IMR-90 (cell line): Measurements from ENCODE around the gene GTF2H1. TPM values are rescaled to one million over a fixed set of nuclear protein-coding genes. Genes with fewer than 3 reads are reported as not detected.

Source experiments
- ATAC-seq: fragments of 200-7000 bp; cut with Tn5 transposase; 2 replicates; pipeline ENCODE4 v1.9.1; 2020; ENCODE audit warnings: low read depth, mild to moderate bottlenecking, moderate library complexity
- BruUV-seq: library from RNA; stranded (reverse); fragments of 400-500 nt; replicated peaks from 2 replicates; lab custom pipeline; 2021; lab: Mats Ljungman, UMichigan
- CTCF ChIA-PET: fragments of 300-600 bp; formaldehyde crosslinking; extraction: SDS; loops from one replicate; lab custom pipeline; 2021; ENCODE audit warnings: antibody characterized with exemption; lab: Yijun Ruan, JAX
- POLR2A ChIA-PET: fragments of 300-600 bp; sonication (Branson Sonifier 250); formaldehyde crosslinking; loops from one replicate; lab custom pipeline; 2022; ENCODE audit warnings: antibody characterized with exemption; ENCODE audit not compliant: unreplicated experiment; lab: Charles Lee
- DNase-seq: peaks from one replicate; pipeline ENCODE4 v3.0.0; 2013
- H2AFZ ChIP-seq: replicated peaks from 2 replicates; pipeline ENCODE3; 2013; ENCODE audit warnings: low read length, mild to moderate bottlenecking; ENCODE audit not compliant: poor library complexity
- H2AK5ac ChIP-seq: 2 replicates; pipeline ENCODE4 v1.6.1; 2013; ENCODE audit warnings: low read depth, low read length, inconsistent platforms
- H2AK9ac ChIP-seq: replicated peaks from 2 replicates; pipeline ENCODE3; 2013; ENCODE audit warnings: mild to moderate bottlenecking, low read depth, low read length, moderate library complexity; ENCODE audit not compliant: poor library complexity
- H2BK120ac ChIP-seq: 2 replicates; pipeline ENCODE4 v1.6.1; 2013; ENCODE audit warnings: low read depth, low read length, inconsistent platforms
- H2BK15ac ChIP-seq: 3 replicates; pipeline ENCODE4 v1.6.1; 2013; ENCODE audit warnings: low read depth, low read length, inconsistent platforms
- H2BK20ac ChIP-seq: 2 replicates; pipeline ENCODE4 v1.6.1; 2013; ENCODE audit warnings: low read depth, mild to moderate bottlenecking, inconsistent platforms, low read length, moderate library complexity
- H2BK5ac ChIP-seq: 2 replicates; pipeline ENCODE4 v1.6.1; 2013; ENCODE audit warnings: mild to moderate bottlenecking, low read depth, low read length, inconsistent platforms; ENCODE audit not compliant: poor library complexity, severe bottlenecking
- H3K14ac ChIP-seq: replicated peaks from 2 replicates; pipeline ENCODE4 v1.6.1; 2013; ENCODE audit warnings: low read depth, low read length, inconsistent platforms
- H3K18ac ChIP-seq: 2 replicates; pipeline ENCODE4 v1.6.1; 2013; ENCODE audit warnings: low read depth, low read length, control low read depth
- H3K23ac ChIP-seq: 2 replicates; pipeline ENCODE4 v1.6.1; 2013; ENCODE audit warnings: low read depth, low read length, inconsistent platforms
- H3K27ac ChIP-seq: 2 replicates; pipeline ENCODE4 v1.5.1; 2013; ENCODE audit warnings: mild to moderate bottlenecking, control low read depth, low read length; ENCODE audit not compliant: insufficient read depth
- H3K27me3 ChIP-seq: 2 replicates; pipeline ENCODE4 v1.6.1; 2013; ENCODE audit warnings: low read length; ENCODE audit not compliant: control insufficient read depth, insufficient read depth
- H3K36me3 ChIP-seq: 2 replicates; pipeline ENCODE4 v1.6.1; 2013; ENCODE audit warnings: low read length, mixed read lengths; ENCODE audit not compliant: control insufficient read depth, insufficient read depth
- H3K4ac ChIP-seq: 2 replicates; pipeline ENCODE4 v1.6.1; 2013; ENCODE audit warnings: low read depth, low read length, inconsistent platforms
- H3K4me1 ChIP-seq: 2 replicates; pipeline ENCODE4 v1.6.1; 2013; ENCODE audit warnings: low read length, mixed read lengths; ENCODE audit not compliant: control insufficient read depth, insufficient read depth
- H3K4me2 ChIP-seq: 2 replicates; pipeline ENCODE4 v1.6.1; 2013; ENCODE audit warnings: low read depth, mild to moderate bottlenecking, control low read depth, low read length, moderate library complexity
- H3K4me3 ChIP-seq: 2 replicates; pipeline ENCODE4 v1.5.1; 2013; ENCODE audit warnings: low read depth, mild to moderate bottlenecking, control low read depth, low read length, moderate library complexity; ENCODE audit not compliant: insufficient read depth
- H3K56ac ChIP-seq: 2 replicates; pipeline ENCODE4 v1.6.1; 2013; ENCODE audit warnings: low read length, inconsistent platforms; ENCODE audit not compliant: insufficient read depth; ENCODE audit errors: extremely low read depth
- H3K79me1 ChIP-seq, 2 experiments: 2 replicates each; pipeline ENCODE4 v1.6.1; 2013; ENCODE audit warnings: low read length in 2 of 2, inconsistent platforms in 1 of 2, low read depth in 1 of 2
- H3K9ac ChIP-seq: 2 replicates; pipeline ENCODE4 v1.6.1; 2013; ENCODE audit warnings: low read depth, low read length, control low read depth
- H3K9me1 ChIP-seq: 2 replicates; pipeline ENCODE4 v1.6.1; 2013; ENCODE audit warnings: low read length, inconsistent platforms; ENCODE audit not compliant: insufficient read depth
- H3K9me3 ChIP-seq: 2 replicates; pipeline ENCODE4 v1.6.1; 2013; ENCODE audit warnings: low read length; ENCODE audit not compliant: control insufficient read depth, insufficient read depth
- H4K20me1 ChIP-seq: 2 replicates; pipeline ENCODE4 v1.6.1; 2013; ENCODE audit warnings: low read length, inconsistent platforms; ENCODE audit not compliant: insufficient read depth
- H4K5ac ChIP-seq: 2 replicates; pipeline ENCODE4 v1.6.1; 2013; ENCODE audit warnings: mild to moderate bottlenecking, low read depth, low read length, control low read depth
- H4K8ac ChIP-seq, 2 experiments: 2 replicates each; pipeline ENCODE4 v1.6.1; 2013; ENCODE audit warnings: low read depth in 2 of 2, low read length in 2 of 2, control low read depth in 1 of 2, inconsistent platforms in 1 of 2
- H4K91ac ChIP-seq: 2 replicates; pipeline ENCODE4 v1.6.1; 2013; ENCODE audit warnings: low read depth, low read length, inconsistent platforms; ENCODE audit not compliant: insufficient read depth
- FOS ChIP-seq: fragments of 150-350 bp; IDR thresholded peaks from 2 replicates; pipeline ENCODE4 v1.6.1; 2016; ENCODE audit warnings: low read depth, low read length
- MAFK ChIP-seq: IDR thresholded peaks from 2 replicates; pipeline ENCODE4 v1.6.1; 2012; ENCODE audit warnings: low read depth, low read length, improper control_type of control experiment
- RAD21 ChIP-seq: IDR thresholded peaks from 2 replicates; pipeline ENCODE4 v1.6.1; 2012; ENCODE audit warnings: low read length, improper control_type of control experiment
- WGBS, 2 experiments: methylation state at CpG; one replicate each; pipeline versions ENCODE4 v1.1.5 to v1.1.7; 2013; ENCODE audit warnings: missing lambda C conversion rate in 2 of 2; ENCODE audit not compliant: insufficient read length in 1 of 2; ENCODE audit errors: extremely low coverage in 2 of 2; 5-methylcytosine and 5-hydroxymethylcytosine counted together
- dilution Hi-C: fragments of 300-500 bp; cut with HindIII; formaldehyde crosslinking; loops from one replicate; pipeline ENCODE4 v1.14.3; 2018; ENCODE audit warnings: low sequenced_read_pairs; ENCODE audit not compliant: unreplicated experiment
- in situ Hi-C: fragments of 300-500 bp; cut with MboI; formaldehyde crosslinking; loops from 3 replicates; pipeline ENCODE4 v1.14.3; 2019; ENCODE audit warnings: low sequenced_read_pairs, inconsistent platforms, mixed read lengths
- intact Hi-C: fragments of 100-400 bp; cut with micrococcal nuclease; formaldehyde crosslinking; loops from 2 replicates; pipeline ENCODE4 v1.10.0; 2022
- polyA plus RNA-seq, 3 experiments: library from polyadenylated mRNA; depleted of rRNA; stranded (reverse); fragments of >200 nt; gene quantifications; 2 replicates each; pipeline ENCODE4 v1.2.3, GENCODE V29; 2012; ENCODE audit warnings: low replicate concordance in 1 of 3
- total RNA-seq: library from RNA; depleted of rRNA; stranded (reverse); fragments of >200 nt; gene quantifications from 2 replicates; pipeline ENCODE4 v1.2.3, GENCODE V29; 2012

The GTF2H1 gene
- total and polyA plus RNA-seq, 2 of the 4 experiments (the other 2 are of a cell fraction): 25.0 to 67.0 TPM

GRCh38 chr11:18332891-18333290 is 10.5 kb downstream of the GTF2H1 start:
- peaks cover 39% of the 10 kb centered on the region for H3K36me3 ChIP-seq

More at GRCh38 chr11:18332891-18333290, 10.5 kb downstream of the GTF2H1 start:
- Histone ChIP-seq H2BK20ac (no peak overlapping the region), H3K27me3 (no peaks in the 10 kb centered on the region), H3K4ac (no peak overlapping the region), H2BK15ac (no peak overlapping the region), H4K8ac (no peak overlapping the region), H3K9me3 (no peaks in the 10 kb centered on the region), H2BK5ac (no peak overlapping the region), H2AK5ac (no peak overlapping the region), H3K4me1 (no peaks in the 10 kb centered on the region), H3K9me1 (no peaks in the 10 kb centered on the region), H3K9ac (no peak overlapping the region), H4K5ac (no peak overlapping the region), H3K27ac (no peak overlapping the region), H3K23ac (no peak overlapping the region), H3K56ac (no peak overlapping the region), H3K4me2 (no peak overlapping the region), H4K91ac (no peak overlapping the region), H3K4me3 (no peak overlapping the region), H3K79me1 (peaks cover 31 to 34% of the 10 kb centered on the region in 2 experiments), H2AK9ac (no peak overlapping the region), H4K20me1 (peaks cover 13% of the 10 kb centered on the region; the same call in 1 of the 2 replicates), H3K14ac (no peak overlapping the region), H2AFZ (no peak overlapping the region), H2BK120ac (no peak overlapping the region), H3K18ac (no peak overlapping the region)
- ATAC-seq (no peak), DNase-seq (no peak)
- ChIA-PET POLR2A (no interaction called here), CTCF (no interaction called here)
- intact Hi-C loops (no loop called here), in situ Hi-C loops (no loop called here), dilution Hi-C loops (no loop called here)
- BruUV-seq: no TSS peak
- no CpG with 5 or more reads among the region's 3 CpGs for WGBS, 2 experiments
- TF ChIP-seq RAD21: no peak
- TF ChIP-seq FOS: no peak
- no peak for TF ChIP-seq MAFK
